AG04449 (cell line): Measurements from ENCODE around the gene FAM237B.

Experiments used
- CTCF ChIA-PET: fragments of 350-600 bp; formaldehyde crosslinking; extraction: SDS; loops from one replicate; lab custom pipeline; 2021; ENCODE audit warnings: antibody characterized with exemption; lab: Yijun Ruan, JAX
- POLR2A ChIA-PET: fragments of 400-600, 350-600 bp; formaldehyde crosslinking; extraction: SDS; loops from one replicate; lab custom pipeline; 2020; ENCODE audit warnings: antibody characterized with exemption, inconsistent platforms; lab: Yijun Ruan, JAX
- DNase-seq: peaks from one replicate; pipeline ENCODE4 v3.0.0-alpha.2; 2010; ENCODE audit warnings: low read depth, low spot score
- H3K4me3 ChIP-seq: 2 replicates; pipeline ENCODE4 v1.5.1; 2011; ENCODE audit warnings: low read depth, mild to moderate bottlenecking, control low read depth, low read length
- TF ChIP-seq, protein P1 (sequence below): IDR thresholded peaks from one replicate; pipeline ENCODE4 v1.5.1; 2011; ENCODE audit warnings: mild to moderate bottlenecking, moderate library complexity, low read length, control low read depth, inconsistent platforms; ENCODE audit not compliant: insufficient read depth; ENCODE audit errors: missing control alignments

Gene FAM237B

DNA sequence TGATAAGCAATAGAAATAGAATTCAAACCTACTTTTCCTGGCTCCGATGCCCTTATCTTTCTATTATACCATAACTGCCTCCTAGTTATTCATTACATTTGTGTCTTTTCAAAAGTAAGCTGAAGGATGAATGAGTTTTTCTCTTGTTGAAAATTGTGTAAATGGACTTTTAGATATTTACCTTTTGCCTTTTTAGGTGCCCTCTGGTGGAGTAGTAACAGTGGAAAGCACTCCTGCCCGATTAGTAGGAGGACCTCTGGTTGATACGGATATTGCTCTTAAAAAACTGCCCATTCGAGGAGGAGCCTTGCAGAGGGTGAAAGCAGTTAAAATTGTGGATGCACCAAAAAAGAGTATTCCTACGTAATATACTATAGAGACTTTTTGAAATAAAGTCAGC lies 11.2 kb downstream of the FAM237B start:
- ChIA-PET CTCF (interaction anchor here (0.7 to 5.0 kb wide), 5 partner anchors 10 to 156 kb away, joined by 3 to 19 read pairs (median 3); partner anchors contain the start of gene STEAP1), POLR2A (no interaction called here)
- TF ChIP-seq, protein P1, sequence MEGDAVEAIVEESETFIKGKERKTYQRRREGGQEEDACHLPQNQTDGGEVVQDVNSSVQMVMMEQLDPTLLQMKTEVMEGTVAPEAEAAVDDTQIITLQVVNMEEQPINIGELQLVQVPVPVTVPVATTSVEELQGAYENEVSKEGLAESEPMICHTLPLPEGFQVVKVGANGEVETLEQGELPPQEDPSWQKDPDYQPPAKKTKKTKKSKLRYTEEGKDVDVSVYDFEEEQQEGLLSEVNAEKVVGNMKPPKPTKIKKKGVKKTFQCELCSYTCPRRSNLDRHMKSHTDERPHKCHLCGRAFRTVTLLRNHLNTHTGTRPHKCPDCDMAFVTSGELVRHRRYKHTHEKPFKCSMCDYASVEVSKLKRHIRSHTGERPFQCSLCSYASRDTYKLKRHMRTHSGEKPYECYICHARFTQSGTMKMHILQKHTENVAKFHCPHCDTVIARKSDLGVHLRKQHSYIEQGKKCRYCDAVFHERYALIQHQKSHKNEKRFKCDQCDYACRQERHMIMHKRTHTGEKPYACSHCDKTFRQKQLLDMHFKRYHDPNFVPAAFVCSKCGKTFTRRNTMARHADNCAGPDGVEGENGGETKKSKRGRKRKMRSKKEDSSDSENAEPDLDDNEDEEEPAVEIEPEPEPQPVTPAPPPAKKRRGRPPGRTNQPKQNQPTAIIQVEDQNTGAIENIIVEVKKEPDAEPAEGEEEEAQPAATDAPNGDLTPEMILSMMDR: no peak
- H3K4me3 ChIP-seq: no peak overlapping the region
- DNase-seq: no peak

DNA sequence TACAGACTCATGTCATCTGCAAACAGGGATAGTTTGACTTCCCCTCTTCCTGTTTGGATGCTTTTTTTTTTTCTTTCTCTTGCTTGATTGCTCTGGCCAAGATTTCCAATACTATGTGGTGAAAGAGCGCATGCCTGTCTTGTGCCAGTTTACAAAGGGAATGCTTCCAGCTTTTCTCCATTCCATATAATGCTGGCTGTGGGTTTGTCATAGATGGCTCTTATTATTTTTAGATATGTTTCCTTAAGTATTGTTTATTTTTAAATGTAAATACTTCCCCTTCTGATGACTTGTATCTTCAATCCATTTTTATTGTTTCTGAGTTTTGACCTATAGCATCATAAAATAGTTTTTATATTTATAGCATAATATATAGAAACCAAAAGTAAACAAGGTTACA lies 17.9 kb downstream of the FAM237B start:
- TF ChIP-seq, protein P1: no peak
- ChIA-PET POLR2A (no interaction called here), CTCF (interaction anchor here (1.4 to 2.8 kb wide), 4 partner anchors 9 to 123 kb away, joined by 3 to 12 read pairs (median 5); no protein-coding TSS in a partner anchor)
- no peak overlapping the region for H3K4me3 ChIP-seq
- DNase-seq: no peak

- TF ChIP-seq, protein P1: peak; percentile 61
- no peak overlapping the region for H3K4me3 ChIP-seq
- DNase-seq: no peak
- CTCF ChIA-PET: interaction anchor here (0.7 to 2.5 kb wide), 23 partner anchors 8 to 736 kb away, joined by 3 to 17 read pairs (median 4); partner anchors contain the start of genes FAM237B and STEAP1
- POLR2A ChIA-PET: interaction anchor here (0.6 kb wide), 1 partner anchor 48 kb away, joined by 4 read pairs; the partner anchor contains the start of gene GTPBP10
These were observed 22.7 kb downstream of the FAM237B start for GRCh38 chr7:90298145-90299038.

GRCh38 chr7:90290244-90291113 lies 30.6 kb downstream of the FAM237B start:
- CTCF ChIA-PET: interaction anchor here (0.7 to 1.8 kb wide), 4 partner anchors 8 to 136 kb away, joined by 3 to 5 read pairs (median 3); partner anchors contain the start of gene STEAP1
- TF ChIP-seq, protein P1: no peak

GRCh38 chr7:90288154-90288553 lies 33.0 kb downstream of the FAM237B start:
- H3K4me3 ChIP-seq: no peak overlapping the region
- no peak for DNase-seq
- CTCF ChIA-PET: interaction anchor here (1.0 kb wide), 1 partner anchor 10 kb away, joined by 3 read pairs; no protein-coding TSS in a partner anchor
- TF ChIP-seq, protein P1: no peak
- POLR2A ChIA-PET: no interaction called here

More at GRCh38 chr7:90290244-90291113, 30.6 kb downstream of the FAM237B start:
- no peak overlapping the region for H3K4me3 ChIP-seq
- DNase-seq: no peak
- POLR2A ChIA-PET: no interaction called here
